Epithelial cell of proximal tubule (primary cell): ENCODE measurements around the gene RPS28. TPM values are rescaled to one million over a fixed set of nuclear protein-coding genes. Genes with fewer than 3 reads are reported as not detected.
"Not testable (repeated sequence)": the region's sequence is repeated elsewhere in the genome, so short reads cannot be mapped to it uniquely, and the experiment has no call there.

Experiments used
- DNase-seq: peaks from one replicate; pipeline ENCODE4 v3.0.0-alpha.2; 2011; ENCODE audit warnings: low read depth
- H3K4me3 ChIP-seq: 2 replicates; pipeline ENCODE4 v1.5.1; 2011; ENCODE audit warnings: low read depth, mild to moderate bottlenecking, low read length
- CTCF ChIP-seq: conservative IDR thresholded peaks from 2 replicates; pipeline ENCODE4 v1.5.1; 2012; ENCODE audit warnings: low read depth, mild to moderate bottlenecking, low read length
- total RNA-seq: library from RNA; depleted of rRNA; stranded (reverse); fragments of >200 nt; gene quantifications from 2 replicates; pipeline ENCODE4 v1.2.3, GENCODE V29; 2015

RPS28 gene
- total RNA-seq, 1 donor from 2014 or later, result 508 TPM

GRCh38 chr19:8337728-8338127 is 16.4 kb downstream of the RPS28 start:
- no peak overlapping the region for H3K4me3 ChIP-seq
- TF ChIP-seq CTCF, result no peak
- DNase-seq, result no peak

- DNase-seq, result no peak
- TF ChIP-seq CTCF, result no peak
- no peak overlapping the region for H3K4me3 ChIP-seq
Measured at GRCh38 chr19:8338835-8339234, 17.5 kb downstream of the RPS28 start.

- TF ChIP-seq CTCF, result peak; percentile 9
- no peak for DNase-seq
- H3K4me3 ChIP-seq, result no peak overlapping the region
Measured at GRCh38 chr19:8340341-8341096, 19.2 kb downstream of the RPS28 start.

- H3K4me3 ChIP-seq, DNase-seq: not testable (repeated sequence)
Measured at GRCh38 chr19:8341504-8341903, 20.2 kb downstream of the RPS28 start.

GRCh38 chr19:8342316-8342683 is 21.0 kb downstream of the RPS28 start:
- TF ChIP-seq CTCF, result no peak
- no peak overlapping the region for H3K4me3 ChIP-seq
- no peak for DNase-seq

- no peak for DNase-seq
- H3K4me3 ChIP-seq, result peak within 1 kb of the TSS; percentile 42
- TF ChIP-seq CTCF, result no peak
Measured at GRCh38 chr19:8342684-8343482, 21.6 kb downstream of the RPS28 start, which contains the start of gene KANK3. Gene KANK3, minus strand, starts transcription at chr19:8343262. Its CDS starts 5,434 bp downstream, at chr19:8337828.

GRCh38 chr19:8343483-8343844 is 22.2 kb downstream of the RPS28 start:
- DNase-seq, result no peak
- H3K4me3 ChIP-seq, result peak overlapping the region; percentile 26
- TF ChIP-seq CTCF, result no peak

- not testable (repeated sequence) for DNase-seq, H3K4me3 ChIP-seq
Measured at GRCh38 chr19:8349629-8350372, 28.5 kb downstream of the RPS28 start.
